COLO668 (cell line): ENCODE results near the gene SULT2B1.

ENCODE experiments used
- DNase-seq: peaks from one replicate; lab custom pipeline; 2025; ENCODE audit not compliant: unreplicated experiment; lab: John Stamatoyannopoulos, UW

SULT2B1 gene

DNA sequence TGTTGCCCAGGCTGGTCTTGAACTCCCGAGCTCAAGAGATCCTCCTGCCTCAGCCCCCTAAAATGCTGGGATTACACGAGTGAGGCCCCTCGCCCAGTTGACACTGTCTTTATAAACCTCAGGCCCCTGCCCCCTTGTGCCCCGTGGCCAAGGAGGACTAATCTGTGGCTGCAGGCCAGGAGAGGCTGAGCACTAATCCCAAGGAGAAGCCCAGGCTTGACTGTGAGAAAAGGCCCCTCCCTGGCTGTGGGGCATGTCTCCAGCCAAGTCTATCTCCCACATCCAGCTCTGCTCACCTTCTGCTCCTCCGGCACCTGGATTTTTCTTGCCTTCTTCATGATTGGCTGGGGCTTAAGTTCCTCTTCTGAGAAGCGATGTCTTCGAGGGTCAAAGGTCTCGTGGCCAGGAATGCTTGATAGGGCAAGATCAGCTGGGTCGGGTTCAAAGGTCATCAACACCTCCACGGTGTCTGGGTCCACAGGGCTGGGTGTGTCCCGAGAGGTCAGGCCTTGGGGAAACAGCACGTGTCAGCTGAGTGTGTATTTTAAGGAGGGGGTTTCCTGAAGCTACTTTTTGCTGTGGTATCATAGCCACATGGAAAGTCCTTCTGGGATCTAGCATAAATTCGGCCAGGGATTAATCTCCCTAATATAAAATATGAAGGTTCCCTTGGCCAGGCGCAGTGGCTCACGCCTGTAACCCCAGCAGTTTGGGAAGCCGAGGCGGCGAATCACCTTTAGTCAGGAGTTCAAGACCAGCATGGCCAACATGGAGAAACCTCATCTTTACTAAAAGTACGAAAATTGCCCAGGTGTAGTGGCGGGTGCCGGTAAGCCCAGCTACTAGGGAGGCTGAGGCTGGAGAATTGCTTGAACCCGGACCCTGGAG, 81.4 kb downstream of the SULT2B1 start:
- no peak for DNase-seq

DNA sequence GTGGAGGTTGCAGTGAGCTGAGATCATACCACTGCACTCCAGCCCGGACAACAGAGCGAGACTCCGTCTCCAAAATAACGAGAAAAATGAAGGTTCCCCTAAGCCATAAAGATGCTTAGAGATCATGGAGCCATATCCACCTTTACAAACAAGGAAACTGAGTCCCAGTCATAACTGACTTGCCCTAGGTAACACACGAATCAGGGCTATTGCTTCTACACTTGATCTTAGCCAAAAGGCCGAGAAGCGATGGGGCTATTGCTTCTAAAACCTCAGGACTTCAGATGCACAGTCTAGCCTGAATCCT, 82.0 kb downstream of the SULT2B1 start:
- DNase-seq = no peak

DNA sequence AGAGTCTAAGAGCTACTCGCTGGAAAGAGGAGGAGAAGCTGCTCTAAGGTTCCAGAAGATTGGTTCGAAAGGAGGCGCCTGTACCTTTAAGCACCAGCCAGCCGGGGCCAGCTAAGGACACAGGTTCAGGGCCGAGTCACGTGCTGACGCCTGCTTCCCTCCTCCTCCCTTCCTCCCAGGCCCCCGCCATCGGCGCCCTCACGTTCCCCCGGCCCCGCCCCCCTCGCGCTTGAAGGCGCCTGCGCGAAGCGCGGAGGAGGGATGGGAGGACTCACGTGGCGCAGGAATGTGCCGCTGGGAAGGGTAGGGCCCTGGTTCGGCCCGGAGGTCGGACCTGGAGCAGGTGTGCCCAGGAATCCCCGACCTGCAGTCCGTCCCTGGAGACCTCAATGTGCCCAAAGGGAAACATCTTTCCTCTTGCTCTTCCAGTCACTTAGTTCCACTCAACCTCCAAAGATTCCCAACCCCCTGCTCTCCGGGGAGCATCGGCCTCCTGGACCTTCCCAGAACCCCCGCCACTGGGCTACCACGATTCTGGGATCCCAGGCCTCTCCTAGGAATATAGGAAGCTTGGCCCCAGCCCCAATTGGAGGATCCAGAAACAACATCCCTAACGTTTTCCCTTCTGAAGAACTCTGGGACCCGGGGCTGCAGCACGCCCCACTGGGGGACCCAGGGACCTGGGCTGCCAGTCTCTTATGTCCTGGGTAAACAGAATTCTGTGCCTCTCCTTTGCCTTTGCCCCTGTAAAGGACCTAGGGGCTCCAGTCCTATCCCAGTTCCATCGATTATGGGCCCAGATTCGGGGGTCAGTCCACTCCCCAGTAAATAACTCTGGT, 82.7 kb downstream of the SULT2B1 start:
- peak; percentile 98 for DNase-seq

DNA sequence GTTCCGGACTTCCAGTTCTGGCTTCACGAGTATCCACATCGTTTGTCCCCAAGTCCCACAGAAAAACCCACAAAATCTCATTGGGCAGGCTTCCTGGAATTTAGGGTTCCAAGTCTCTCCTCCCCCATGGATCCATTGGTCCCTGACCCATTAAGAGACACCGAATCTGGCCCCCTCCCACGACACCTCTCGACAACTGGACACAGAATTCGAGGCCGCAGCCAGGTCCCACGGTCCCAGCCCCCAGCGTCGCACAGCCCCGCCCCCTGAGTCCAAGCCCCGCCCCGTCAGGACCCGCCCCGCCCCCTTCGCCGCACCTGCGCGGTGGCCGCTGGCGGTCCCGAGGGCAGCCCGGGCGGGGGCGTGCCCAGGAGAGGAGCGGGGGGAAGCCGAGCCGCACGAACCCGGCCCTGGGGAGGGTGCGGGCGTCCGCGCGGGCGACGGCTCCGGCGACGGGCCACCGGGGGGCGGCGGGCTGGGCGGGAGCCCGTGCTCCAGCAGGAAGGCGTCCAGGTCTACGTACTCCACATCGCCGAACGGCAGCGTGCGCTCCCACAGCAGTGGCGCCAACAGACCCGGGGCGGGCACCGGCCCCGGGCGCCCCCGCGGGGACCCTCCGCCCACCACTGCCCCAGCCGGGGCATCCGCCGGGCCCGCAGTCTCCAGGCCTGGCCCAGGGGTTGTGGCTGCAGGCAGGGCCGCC, 83.4 kb downstream of the SULT2B1 start:
- peak; percentile 83 for DNase-seq

DNA sequence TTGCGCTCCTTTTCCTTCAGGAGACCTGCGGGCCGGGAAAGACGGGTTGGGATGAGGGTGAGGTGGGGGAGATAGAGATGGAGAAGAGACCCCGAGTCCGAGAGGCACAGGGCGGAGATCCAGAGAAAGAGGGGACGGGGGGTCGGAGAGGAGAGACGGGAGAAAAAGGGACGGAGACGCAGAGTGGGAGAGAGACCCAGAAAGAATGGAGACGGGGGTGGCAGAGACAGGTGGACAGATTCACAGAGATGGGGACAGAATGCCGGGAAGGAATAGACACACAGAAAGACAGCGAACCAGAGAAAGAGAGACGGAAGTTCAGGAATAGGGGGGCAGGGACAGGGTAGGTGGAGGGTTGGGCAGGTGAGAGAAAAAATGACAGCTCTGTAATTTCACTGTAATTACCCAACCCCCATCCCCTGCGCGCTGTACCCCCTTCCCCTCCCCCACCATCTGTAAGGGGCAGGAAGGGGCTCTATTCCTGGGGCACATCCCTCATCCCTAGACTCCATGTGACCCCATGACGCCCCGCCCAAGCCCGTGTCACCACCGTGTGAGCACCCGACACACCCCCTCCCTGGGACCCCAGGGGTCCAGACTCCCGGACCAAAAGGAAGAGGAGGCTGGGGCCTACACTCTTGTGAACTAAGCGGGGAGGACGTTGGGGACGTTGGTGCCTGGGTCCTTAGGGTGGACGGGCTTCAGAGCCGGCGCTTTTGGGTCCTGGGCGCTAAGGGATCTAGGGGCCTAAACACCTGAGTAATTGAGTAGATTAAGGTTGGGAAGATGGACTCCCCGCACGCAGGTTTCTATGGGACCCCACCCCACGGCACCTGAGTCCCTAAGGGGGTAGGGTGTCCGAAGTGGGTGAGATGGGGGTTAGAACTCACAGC, 84.2 kb downstream of the SULT2B1 start:
- DNase-seq = peak; percentile 32

DNA sequence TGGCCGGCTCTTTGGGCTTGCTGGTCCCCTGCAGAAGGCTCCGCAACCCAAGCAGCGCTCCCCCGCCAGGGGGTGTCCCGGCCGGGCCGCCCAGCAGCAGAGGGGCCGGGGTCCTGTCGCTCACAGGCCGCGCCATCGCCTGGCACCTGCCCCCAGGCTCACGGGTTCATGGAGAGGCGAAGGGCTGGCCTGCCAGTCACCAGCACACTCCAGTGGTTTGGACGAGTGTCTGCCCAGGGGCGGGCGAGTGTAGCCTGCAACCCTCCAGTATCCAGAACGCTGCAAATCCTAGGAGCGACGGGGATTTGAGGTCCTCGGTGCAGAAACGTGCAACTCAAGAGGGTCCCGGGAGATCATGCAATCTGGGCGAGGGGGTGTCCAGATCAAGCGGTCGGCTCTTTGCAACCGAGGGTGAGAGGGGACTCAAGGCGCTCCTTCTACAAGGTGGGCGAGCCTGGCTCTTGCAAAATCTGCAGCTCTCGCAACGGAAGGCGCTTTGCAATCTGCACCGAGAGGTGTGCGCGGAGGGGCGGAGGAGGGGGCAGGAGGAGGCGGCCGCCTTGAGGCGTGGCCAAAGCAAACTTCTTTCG, 85.0 kb downstream of the SULT2B1 start, which contains the start of gene DBP:
DBP (minus strand) TSS at position 521 of the 590 bp plus-strand sequence; CDS start at position 136, 385 bp downstream.
- DNase-seq = peak; percentile 57

DNA sequence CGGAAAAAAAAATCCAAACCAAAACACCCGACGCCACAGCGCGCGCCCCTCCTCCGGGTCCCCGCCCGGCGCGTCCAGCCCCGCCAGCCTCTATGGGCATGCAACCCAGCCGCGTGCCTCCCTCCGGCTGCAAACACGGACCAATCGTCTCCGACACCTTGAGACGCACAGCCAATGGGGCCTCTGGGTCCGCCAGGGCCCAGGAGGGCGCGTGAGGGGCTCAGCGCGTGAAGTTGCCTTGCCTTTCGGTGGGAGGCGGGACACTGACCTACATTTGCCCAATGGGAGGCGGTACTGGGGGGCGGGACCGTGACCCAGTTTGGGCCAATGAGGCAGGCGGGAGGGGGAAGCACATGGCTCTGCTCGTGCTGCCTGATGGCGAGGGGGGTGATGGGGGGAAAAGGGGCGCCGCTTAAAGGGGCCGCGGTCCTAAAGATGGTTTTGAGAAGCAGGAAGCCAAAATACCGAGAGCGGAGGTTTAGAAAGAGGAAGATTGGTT, 85.5 kb downstream of the SULT2B1 start:
- DNase-seq = peak; percentile 94

DNA sequence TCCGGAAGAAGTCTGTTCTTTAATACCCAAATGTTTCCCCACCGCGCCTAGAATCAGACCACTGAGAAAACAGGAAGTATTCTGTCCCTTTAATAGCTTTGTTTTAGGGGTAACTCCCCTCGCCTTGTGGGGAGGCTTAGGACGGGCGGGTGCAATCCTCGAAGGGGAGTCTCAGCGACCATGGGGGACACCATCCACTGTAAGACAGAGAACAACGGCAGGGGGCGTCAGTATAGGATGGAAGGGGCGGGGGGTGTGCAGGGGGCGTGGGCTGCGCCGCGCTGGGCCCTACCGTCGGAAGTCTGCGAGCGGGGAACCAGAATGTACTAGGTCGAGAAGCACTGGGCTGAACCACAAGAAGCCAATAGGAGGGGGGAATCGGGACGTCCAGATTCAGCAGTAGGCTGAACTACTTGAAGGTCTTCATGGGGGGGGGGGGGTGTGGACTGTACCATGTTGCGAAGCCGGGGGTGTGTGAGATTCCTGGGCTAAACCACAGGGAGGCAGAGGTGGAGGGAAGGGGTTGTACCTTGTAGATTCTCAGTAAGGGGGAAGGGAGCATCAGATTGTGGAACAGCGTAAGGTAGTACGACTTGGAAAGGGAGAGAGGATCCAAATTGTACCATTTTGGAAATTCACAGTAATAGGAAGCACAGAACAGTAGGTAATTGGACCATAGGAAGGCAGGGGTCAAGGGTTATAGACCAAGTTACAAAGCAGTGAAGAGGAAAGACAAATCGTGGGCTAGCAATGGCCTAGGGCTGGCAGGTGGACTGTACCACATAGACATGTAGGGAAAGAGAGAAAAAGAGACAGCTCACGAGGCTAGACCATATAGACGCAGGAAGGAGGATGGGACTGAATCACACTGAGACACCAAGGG, 86.2 kb downstream of the SULT2B1 start:
- DNase-seq = peak; percentile 63

DNA sequence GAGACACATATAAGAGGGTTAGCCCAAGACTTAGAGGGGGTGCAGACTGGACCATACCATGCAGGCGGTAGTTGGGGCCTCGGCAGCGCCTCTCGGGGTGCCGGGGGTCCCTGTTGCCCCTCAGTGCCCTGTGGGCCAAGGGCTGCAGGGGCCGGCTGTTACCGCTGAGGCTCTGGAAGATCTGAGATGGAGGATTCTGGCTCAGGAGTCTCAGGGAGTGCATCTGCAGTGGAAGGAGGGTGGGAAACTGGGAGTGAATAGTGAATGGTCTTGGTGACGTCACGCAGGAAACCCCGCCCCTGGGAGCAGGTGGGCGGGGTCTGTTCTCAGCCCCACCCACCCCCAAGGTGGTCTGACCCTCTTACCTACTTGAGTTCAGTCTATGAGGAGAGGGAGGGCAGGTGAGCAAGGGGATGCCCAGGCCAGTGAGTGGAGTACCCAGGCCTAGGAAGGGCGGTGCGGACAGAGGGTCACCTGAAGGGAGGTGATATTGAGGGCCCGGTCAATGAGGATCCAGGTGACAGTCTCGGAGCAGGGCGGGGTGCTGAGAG, 86.9 kb downstream of the SULT2B1 start:
- no peak for DNase-seq

DNA sequence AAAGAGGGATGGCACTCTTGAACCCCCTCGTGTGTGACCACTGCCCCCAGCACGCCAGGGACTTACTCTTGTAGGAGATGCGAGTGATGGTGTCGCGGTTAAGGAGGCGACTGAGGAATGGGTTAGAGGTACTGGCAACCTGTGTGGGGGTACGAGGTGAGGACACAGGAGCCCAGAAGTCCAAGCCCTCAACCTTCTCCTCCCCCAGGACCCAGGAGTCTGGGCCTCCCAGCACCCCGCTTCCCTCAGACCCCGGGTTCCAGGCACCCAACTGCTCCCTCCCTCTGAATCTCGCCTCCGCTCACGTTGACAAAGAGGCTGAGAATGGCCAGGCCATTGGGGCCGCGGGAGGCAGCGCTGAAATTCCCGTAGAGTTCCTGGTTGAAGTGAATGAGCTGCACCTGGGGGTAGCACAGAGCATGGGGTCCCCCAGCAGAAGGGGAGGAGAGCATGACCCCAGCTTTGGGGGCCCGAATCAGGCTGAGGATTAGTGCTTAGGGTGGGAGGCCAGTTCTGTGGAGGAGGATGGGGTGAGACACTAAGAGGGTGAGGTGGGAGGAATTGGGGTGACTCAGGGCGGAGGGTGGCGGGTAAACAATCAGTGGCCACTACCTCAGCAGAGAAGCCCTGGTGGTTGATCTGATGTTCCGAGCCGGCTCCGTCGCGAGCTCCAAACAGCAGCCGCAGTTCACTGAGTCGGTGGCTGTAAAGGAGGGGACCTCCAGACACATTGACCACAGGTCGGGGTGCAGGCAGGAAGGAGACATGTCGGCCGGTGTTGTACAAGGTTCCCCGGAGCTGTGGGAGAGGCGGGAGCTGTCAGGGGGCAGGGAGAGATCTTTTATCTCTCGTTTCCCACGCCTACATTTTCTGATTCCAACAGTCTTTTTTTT, 87.8 kb downstream of the SULT2B1 start:
- DNase-seq = no peak

DNA sequence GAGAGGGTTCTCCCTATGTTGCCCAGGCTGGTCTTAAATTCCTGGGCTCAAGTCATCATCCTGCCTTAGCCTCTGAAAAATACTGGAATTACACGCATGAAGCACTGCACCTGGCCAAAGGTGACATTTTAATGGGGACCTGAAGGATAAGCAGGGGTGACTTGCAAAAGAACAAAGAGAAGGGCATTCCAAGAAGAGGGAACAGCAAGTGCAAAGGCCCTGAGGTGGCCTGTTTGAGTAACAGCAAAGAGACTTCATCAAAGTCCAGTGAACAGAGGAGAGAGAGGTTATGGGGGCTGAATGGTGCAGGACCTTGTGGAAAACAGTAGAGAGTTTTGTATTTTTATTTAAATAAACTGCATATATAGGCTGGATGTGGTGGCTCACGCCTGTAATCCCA, 89.9 kb downstream of the SULT2B1 start:
- DNase-seq = no peak

DNA sequence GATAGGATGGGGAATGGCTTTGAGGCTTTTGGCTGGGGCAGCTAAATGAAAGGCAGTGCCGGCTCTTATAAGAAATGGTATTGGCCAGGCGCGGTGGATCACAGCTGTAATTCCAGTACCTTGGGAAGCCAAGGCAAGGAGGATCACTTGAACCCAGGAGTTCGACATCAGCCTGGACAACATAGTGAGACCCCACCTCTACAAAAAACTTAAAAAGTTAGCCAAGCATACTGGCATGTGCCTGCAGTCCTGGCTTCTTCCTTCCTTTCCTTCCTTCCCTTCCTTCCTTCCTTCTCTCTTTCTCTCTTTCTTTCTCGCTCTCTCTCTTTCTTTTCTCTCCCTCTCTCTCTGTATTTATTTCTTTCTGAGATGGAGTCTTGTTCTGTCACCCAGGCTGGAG, 90.9 kb downstream of the SULT2B1 start:
- no peak for DNase-seq

DNA sequence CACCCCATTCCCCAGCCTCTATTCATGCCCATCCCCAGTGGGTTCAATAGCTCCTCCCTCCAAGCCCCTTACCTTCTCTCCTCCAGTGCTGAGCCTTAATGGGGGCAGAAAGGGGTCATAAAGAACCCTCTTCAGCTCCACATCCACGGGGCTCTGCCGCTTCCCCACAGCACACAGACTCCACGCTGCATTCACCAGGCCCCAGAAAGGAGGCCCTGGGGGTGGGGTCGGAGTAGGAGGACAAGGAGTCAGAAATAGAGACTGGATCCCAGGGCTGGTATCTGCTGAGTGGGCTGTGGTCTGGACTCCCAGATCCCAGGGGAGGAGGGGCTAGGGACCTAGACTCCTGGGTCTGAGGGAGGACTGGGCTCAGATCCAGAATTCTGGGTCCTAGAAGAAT, 92.4 kb downstream of the SULT2B1 start:
- DNase-seq = no peak

DNA sequence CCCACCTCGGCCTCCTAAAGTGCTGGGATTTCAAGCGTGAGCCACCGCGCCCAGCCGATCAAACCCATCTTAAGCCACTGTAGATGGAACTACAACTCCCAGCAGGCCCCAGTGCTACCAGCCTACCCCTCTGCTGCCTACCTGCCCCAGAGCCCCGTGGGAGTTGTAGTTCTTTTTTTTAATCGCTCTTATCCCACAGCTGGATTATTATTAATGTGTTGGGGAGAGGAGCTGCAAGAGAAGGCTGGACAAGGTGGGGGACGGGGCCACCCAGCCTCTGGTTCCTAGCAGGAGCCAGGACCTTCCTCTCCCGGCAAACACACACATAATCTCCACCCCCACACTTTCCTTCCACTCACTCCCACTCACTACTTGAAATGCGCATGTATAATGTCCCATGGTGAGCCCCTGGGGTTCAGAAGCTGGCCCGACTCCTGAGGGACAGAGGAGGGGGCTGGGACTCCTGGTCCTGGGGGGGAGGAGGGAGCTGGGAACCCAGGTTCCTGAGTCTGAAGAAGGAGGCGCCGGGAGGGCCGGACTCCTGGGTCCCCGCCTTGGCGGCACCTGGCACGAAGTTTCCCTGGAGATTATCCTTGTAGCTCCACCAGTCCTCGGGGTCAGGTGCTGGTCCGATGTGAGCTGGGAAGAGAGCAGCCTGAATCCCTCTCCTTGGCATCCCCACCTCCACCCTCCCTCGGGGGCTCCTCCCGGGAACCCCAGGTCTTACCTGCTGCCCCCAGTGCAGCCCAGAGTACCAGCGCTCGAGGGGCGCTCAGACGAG, 93.1 kb downstream of the SULT2B1 start:
- peak; percentile 62 for DNase-seq

DNA sequence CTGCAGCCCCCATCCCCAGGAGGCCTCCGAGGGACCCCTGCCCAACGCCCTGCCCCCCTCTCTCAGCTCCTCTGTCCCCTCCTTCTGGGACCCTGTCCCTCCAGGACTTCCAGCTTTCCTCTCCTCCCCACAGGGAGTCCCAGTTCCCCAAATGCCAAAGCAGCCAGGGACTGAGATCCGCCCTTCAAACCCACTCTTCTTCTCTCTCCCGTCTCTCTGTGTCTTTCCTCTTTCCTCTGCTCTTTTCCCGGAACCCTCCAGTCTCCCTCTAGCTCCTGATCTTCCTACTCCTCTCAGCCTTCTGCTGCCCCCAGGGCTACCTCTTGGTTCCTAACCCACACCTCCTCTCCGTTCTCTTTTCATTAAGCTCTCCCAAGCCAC, 93.6 kb downstream of the SULT2B1 start:
- no peak for DNase-seq

DNA sequence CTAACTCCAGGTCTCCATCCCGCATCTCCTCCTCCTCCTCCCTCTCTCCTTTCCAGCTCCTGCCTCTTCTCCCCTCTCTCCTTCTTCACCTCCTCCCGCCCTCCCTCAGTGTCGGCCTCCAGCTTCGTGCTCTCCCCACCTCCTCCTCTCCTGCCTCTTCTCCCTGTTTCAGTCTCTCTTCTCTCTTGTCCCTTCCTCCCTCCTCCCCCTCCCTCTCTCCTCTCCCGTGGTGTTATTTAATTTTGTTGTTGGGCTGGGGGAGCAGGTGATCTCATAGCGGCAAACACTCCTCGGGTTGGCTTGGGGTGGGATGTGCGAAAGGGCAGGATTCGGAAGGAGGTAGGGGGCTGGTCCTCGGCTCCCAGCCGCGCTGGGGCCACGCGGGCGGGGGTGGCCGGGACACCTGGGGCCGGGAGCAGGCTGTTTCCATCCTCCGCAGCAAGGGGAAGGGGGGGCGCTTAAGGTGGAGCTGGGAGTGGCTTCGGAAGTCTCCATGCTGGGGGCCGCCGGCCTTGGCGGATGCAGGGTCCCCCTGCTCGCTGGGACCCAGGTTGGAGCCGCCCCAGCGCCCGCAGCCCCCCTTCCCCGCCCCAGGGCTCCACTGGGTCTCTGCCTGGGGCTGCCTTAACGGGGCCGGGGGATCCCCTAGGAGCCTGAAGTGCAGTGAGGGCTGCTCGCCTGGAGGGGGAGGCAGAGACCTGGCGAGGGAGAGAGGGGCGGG, 94.2 kb downstream of the SULT2B1 start, which contains the start of gene CA11:
CA11 (minus strand) TSS at position 187 of the 721 bp plus-strand sequence. CDS start 555 bp downstream, outside the sequence.
- DNase-seq = peak; percentile 86
